Measurements from ENCODE around the gene MISP. TPM values are rescaled to one million over a fixed set of nuclear protein-coding genes. Genes with fewer than 3 reads are reported as not detected.

MISP gene
- total and polyA plus RNA-seq, 2 experiments from 2014 or later = 43.7 to 50.9 TPM

GRCh38 chr19:804419-805165 is 53.7 kb downstream of the MISP start:
- peaks cover 35% of the 10 kb centered on the region for H3K4me1 ChIP-seq (ENCODE audit: insufficient read depth)
- H4K20me1 ChIP-seq (ENCODE audit: insufficient read depth, poor library complexity, severe bottlenecking) = peaks cover 100% of the 10 kb centered on the region
- no peak overlapping the region for H2AFZ ChIP-seq
- DNase-seq (ENCODE audit: low spot score) = no peak
- H3K36me3 ChIP-seq (replicated peaks; ENCODE audit: insufficient read depth, low read depth) = peaks cover 3% of the 10 kb centered on the region
- no peaks in the 10 kb centered on the region for H3K9me3 ChIP-seq (ENCODE audit: low read depth)
- no peak overlapping the region for H3K4me3 ChIP-seq
- no peaks in the 10 kb centered on the region for H3K9me2 ChIP-seq (replicated peaks; ENCODE audit: insufficient read depth)
- TF ChIP-seq EZH2 (IDR thresholded peaks at IDR 0.05; ENCODE audit: borderline replicate concordance) = no peak
- TF ChIP-seq CTCF (IDR thresholded peaks at IDR 0.05; ENCODE audit: poor library complexity) = no peak
- TF ChIP-seq EZH2phosphoT487 (IDR thresholded peaks at IDR 0.05; ENCODE audit: low read depth, severe bottlenecking, unreplicated experiment) = no peak
- no peaks in the 10 kb centered on the region for H3K27me3 ChIP-seq
- H3K27ac ChIP-seq = no peak overlapping the region
- WGBS (ENCODE audit: low lambda C conversion rate, missing lambda C conversion rate) = 96% methylated on average over 50 of the region's 53 CpGs
- H3K79me2 ChIP-seq = peaks cover 96% of the 10 kb centered on the region
- H3K4me2 ChIP-seq = no peak overlapping the region

GRCh38 chr19:805166-805551 is 54.2 kb downstream of the MISP start:
- Histone ChIP-seq H3K4me2 (no peak overlapping the region), H3K4me3 (no peak overlapping the region), H3K79me2 (peaks cover 95% of the 10 kb centered on the region), H3K4me1 (ENCODE audit: insufficient read depth) (peaks cover 30% of the 10 kb centered on the region), H4K20me1 (ENCODE audit: insufficient read depth, poor library complexity, severe bottlenecking) (peaks cover 100% of the 10 kb centered on the region), H3K9me3 (ENCODE audit: low read depth) (no peaks in the 10 kb centered on the region), H3K27ac (no peak overlapping the region), H3K9me2 (replicated peaks; ENCODE audit: insufficient read depth) (no peaks in the 10 kb centered on the region), H3K27me3 (no peaks in the 10 kb centered on the region), H3K36me3 (replicated peaks; ENCODE audit: insufficient read depth, low read depth) (peaks cover 5% of the 10 kb centered on the region), H2AFZ (no peak overlapping the region)
- TF ChIP-seq EZH2 (IDR thresholded peaks at IDR 0.05; ENCODE audit: borderline replicate concordance) (no peak), CTCF (IDR thresholded peaks at IDR 0.05; ENCODE audit: poor library complexity) (no peak), EZH2phosphoT487 (IDR thresholded peaks at IDR 0.05; ENCODE audit: low read depth, severe bottlenecking, unreplicated experiment) (no peak)
- over 99% methylated on average over 31 of the region's 33 CpGs for WGBS (ENCODE audit: low lambda C conversion rate, missing lambda C conversion rate)
- no peak for DNase-seq (ENCODE audit: low spot score)

- DNase-seq (ENCODE audit: low spot score) = no peak
- peaks cover 100% of the 10 kb centered on the region for H4K20me1 ChIP-seq (ENCODE audit: insufficient read depth, poor library complexity, severe bottlenecking)
- no peak overlapping the region for H3K27ac ChIP-seq
Measured at GRCh38 chr19:805600-806550, 55.0 kb downstream of the MISP start.

More at GRCh38 chr19:805600-806550, 55.0 kb downstream of the MISP start:
- peaks cover 23% of the 10 kb centered on the region for H3K4me1 ChIP-seq (ENCODE audit: insufficient read depth)
- peaks cover 88% of the 10 kb centered on the region for H3K79me2 ChIP-seq
- no peaks in the 10 kb centered on the region for H3K9me3 ChIP-seq (ENCODE audit: low read depth)
- H2AFZ ChIP-seq = no peak overlapping the region
- no peaks in the 10 kb centered on the region for H3K27me3 ChIP-seq
- H3K36me3 ChIP-seq (replicated peaks; ENCODE audit: insufficient read depth, low read depth) = peaks cover 5% of the 10 kb centered on the region
- no peak overlapping the region for H3K4me3 ChIP-seq
- no peak overlapping the region for H3K4me2 ChIP-seq
- 96% methylated on average over 85 of the region's 93 CpGs for WGBS (ENCODE audit: low lambda C conversion rate, missing lambda C conversion rate)
- no peak for TF ChIP-seq CTCF (IDR thresholded peaks at IDR 0.05; ENCODE audit: poor library complexity)
- no peak for TF ChIP-seq EZH2phosphoT487 (IDR thresholded peaks at IDR 0.05; ENCODE audit: low read depth, severe bottlenecking, unreplicated experiment)
- TF ChIP-seq EZH2 (IDR thresholded peaks at IDR 0.05; ENCODE audit: borderline replicate concordance) = no peak
- H3K9me2 ChIP-seq (replicated peaks; ENCODE audit: insufficient read depth) = no peaks in the 10 kb centered on the region

All from hepatocyte (in vitro differentiated cells).